GM12873 (cell line): ENCODE data around the gene ECE1.

ENCODE experiments used
- TF ChIP-seq, protein P1 (sequence below): IDR thresholded peaks from 2 replicates; pipeline ENCODE4 v1.5.1; 2012; ENCODE audit warnings: low read depth, mild to moderate bottlenecking, moderate library complexity, low read length, control low read depth; ENCODE audit not compliant: insufficient read depth; ENCODE audit errors: missing control alignments

ECE1 gene

DNA sequence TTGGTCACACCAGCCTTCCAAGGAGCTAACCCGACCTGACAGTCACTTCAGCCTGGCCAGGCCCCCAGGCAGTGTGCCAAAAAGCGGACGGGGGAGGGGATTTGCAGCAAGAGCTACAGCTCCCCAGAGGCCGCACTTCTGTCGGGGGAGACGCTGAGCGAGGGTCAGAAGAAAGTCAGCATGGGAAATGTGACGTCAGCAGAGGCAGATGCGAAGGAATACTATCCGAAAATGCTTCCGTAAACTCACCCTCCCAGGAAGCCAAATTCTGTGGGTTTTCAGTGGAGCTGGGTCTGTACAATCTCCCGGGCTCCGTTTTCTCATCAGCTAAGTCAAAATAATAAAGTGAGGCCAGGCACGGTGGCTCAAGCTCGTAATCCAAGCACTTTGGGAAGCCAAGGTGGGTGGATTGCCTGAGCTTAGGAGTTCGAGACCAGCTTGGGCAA is 28.5 kb upstream of the ECE1 start:
- TF ChIP-seq, protein P1, sequence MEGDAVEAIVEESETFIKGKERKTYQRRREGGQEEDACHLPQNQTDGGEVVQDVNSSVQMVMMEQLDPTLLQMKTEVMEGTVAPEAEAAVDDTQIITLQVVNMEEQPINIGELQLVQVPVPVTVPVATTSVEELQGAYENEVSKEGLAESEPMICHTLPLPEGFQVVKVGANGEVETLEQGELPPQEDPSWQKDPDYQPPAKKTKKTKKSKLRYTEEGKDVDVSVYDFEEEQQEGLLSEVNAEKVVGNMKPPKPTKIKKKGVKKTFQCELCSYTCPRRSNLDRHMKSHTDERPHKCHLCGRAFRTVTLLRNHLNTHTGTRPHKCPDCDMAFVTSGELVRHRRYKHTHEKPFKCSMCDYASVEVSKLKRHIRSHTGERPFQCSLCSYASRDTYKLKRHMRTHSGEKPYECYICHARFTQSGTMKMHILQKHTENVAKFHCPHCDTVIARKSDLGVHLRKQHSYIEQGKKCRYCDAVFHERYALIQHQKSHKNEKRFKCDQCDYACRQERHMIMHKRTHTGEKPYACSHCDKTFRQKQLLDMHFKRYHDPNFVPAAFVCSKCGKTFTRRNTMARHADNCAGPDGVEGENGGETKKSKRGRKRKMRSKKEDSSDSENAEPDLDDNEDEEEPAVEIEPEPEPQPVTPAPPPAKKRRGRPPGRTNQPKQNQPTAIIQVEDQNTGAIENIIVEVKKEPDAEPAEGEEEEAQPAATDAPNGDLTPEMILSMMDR = no peak

DNA sequence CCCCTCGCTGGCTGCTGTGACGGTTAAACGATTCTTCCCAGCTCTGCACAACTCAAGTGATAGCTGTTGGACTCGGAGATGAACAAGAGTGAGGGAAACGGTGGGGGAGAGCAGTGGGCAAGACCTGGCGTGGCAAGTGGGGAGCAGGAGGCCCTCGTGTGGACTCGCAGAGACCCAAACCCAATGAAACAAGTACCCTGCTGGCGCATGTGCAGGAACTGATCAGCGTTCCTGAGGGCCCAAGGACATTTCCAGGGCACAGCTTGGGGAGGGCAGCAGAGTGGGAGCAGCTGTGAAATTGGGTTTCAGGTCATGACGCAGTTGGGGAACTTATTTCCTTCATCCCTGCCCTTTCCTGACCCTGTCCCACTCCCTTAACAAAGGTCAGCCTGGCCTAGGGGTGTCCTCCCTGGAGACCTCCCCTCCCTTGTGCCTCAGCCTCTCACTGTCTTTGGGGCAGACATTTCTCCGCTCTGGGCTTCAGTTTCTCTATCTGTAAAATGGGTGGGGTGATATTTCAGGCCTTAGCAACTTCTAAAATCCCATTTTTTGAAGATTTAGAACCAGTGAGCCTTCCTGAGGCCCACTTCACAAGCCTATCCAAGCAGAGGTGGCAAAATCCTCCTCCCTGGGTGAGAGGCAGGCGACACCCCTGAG is 27.9 kb upstream of the ECE1 start:
- TF ChIP-seq, protein P1 = no peak

DNA sequence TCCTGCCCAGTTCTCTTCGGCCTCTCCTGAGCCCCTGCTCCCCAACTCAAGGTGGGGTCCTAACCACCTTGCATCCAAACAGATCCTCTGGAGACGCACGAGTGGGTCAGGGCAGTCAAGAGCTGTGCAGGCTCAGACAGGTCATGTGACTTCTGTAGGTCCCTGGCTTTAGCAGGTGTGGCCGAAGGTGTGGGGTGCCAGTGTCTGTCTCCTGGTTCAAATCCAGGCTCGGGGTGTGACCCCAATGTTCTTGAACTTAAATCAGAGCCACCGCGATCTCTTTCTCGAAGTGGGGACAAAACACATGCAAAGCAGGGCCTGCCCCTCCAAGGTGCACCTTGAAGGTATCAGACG is 27.4 kb upstream of the ECE1 start:
- TF ChIP-seq, protein P1 = no peak

DNA sequence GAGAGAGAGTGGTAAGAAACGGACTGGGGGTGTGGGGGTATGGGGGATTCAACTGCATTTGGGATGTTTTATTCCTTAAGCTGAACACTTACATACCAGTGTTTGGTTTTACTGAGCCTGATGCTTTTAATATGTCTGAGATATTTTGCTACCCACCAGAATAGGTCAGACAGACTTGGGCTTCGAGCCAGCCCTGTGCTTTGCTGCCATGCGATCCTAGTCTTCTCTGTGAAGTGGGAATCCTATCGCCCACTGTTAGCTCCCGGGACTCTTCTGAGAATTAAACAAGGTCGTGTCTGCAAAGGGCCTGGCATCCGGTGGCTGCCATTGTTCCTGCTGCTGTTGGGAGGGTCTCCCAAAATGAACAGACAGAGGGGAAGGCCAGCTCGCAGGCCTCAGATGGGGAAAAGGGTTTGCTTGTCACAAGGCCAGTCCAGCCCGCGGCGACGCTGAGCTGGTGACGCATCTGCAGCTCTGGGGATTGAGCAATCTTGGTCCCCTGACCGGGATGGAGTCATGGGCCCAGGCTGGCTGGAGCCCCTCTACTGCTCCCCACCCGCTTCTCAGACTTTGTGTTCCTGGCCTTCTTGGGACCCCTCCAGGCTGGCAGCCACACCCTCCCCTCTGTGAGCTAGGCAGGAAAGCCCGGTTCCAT is 26.9 kb upstream of the ECE1 start:
- TF ChIP-seq, protein P1 = no peak

DNA sequence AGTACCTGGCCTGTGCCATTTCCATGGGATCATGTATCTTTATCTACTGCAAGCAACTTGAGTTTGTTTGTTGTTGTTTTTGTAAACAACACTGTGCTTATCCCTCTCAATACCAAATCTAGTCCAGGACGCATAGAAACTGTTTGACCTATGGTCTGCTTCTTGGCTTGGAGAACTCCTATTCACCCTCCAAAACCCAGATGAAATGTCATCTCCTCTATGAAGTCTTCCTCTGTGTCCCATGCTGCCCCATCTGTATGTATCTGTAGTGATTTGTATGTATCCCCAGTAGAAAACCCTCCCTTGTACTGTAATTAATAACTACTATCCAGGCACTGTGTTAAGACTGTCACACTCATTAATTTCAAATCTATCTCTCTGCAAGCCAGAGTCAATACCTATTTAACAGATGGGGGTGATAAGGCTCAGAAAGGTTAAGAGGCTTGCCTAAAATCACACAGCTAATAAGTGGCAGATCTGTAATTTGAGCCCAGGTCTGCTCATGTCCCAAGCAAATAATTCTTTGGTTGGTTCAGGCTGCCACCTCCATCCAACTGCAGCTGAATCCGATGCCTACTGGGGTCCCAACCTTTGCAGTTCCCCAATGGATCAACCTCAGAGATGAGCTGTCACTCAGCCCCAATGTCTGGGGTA is 24.6 kb upstream of the ECE1 start:
- TF ChIP-seq, protein P1 = no peak

DNA sequence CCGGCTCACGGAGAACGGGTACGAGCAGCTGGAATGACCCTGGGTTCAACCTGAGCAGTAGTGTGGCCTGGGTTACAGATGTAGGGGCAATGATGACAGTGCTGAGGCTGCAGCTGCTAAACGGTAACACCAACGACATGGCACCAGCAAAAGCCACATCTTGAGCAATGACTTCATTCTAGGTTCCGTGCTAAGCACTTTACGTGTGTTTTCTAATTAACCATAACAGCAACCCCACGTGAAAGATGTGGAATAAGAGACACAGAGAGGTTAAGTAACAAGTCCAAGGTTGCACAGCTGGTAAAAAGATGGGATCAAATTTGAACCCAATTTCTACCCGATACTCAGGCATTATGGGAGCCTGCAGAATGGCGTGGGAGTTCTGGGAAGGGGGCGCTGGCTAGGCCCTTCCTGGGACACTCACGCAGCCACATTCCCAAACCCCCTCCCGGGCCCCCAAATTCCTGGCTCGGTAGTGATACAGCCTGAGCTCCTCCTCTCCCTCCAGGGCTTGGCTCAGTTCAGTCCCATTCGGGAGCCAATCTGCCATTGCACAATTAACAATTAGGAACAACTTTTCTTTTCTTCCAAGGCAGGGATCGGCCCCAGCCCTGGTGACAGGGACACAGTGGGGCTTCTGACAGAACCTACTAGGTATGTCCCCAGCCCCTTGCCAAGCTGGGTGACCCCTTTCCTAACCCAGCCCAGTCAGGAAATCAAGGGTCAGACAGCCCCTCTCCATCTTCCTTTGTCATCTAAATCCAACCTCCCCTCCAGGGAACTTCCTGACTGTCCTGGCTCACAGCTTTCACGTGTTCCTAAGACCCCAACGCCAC is 23.8 kb upstream of the ECE1 start:
- TF ChIP-seq, protein P1 = no peak
